ENCODE data around the gene PPP2R3A.

The PPP2R3A gene

DNA sequence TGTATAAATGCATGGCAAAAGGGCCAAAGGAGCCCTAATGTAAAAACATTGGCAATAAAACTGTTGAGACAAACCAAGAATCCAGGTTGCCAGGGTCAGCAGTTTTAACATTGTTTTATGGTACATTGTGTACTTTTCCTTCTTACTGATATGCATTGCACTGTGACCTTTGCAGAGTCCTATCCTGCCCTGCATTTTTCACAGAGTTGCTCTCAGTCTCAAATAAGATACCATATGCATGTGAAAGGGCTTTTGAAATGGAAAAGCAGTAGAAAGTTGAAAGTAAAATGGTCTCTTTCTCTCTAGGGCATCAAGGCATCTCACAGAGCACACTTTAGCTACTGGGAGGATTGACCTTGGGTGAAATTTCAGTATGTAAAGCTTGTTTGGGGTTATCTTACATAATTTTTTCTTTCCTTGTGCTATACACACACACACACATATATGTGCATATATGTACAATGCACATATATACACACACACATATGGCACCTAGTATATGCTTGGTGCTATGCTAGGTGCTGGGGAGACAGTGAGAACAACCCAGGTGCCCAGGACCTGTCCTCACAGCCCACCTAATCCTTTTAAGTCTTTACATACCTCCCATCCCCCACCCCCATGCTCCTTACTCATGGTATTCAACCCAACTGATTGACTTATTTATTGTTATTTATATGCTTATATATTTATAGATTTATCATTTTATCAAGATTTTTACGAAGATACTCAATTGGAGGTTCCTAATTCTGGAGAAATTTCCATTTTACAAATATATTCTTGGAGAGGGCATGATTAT lies 1.2 kb upstream of the PPP2R3A start:
- no peaks in the 10 kb centered on the region for H3K36me3 Mint-ChIP-seq
- no peaks in the 10 kb centered on the region for H3K4me1 Mint-ChIP-seq
- no peak for ATAC-seq
- peak overlapping the region; percentile 77 for H3K4me3 Mint-ChIP-seq
- H3K9me3 Mint-ChIP-seq = peaks cover 20% of the 10 kb centered on the region
- peaks cover 36% of the 10 kb centered on the region for H3K27me3 Mint-ChIP-seq
- H3K27ac Mint-ChIP-seq = no peak overlapping the region

DNA sequence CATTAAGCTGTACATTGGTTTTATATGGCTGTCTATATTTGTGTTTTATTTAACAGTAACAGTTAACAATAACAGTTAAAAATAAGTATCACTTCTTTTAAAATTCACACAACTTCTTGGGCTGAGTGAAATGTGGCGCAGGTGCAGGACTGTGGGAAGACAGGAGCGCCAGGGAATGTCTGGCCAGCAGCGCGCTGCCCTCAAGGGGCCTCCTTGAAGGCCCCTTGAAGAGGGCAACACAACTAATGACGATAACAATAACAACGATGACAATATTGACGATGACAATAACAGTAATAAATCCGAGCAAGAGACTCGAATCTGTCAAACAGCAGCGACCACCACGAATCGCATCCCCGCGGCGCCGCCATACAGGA lies 411 bp upstream of the PPP2R3A start:
- Mint-ChIP-seq H3K4me1 (no peaks in the 10 kb centered on the region), H3K36me3 (no peaks in the 10 kb centered on the region), H3K27ac (peak overlapping the region; percentile 24), H3K4me3 (peak overlapping the region; percentile 77), H3K9me3 (peaks cover 19% of the 10 kb centered on the region), H3K27me3 (peaks cover 44% of the 10 kb centered on the region)
- ATAC-seq = no peak

DNA sequence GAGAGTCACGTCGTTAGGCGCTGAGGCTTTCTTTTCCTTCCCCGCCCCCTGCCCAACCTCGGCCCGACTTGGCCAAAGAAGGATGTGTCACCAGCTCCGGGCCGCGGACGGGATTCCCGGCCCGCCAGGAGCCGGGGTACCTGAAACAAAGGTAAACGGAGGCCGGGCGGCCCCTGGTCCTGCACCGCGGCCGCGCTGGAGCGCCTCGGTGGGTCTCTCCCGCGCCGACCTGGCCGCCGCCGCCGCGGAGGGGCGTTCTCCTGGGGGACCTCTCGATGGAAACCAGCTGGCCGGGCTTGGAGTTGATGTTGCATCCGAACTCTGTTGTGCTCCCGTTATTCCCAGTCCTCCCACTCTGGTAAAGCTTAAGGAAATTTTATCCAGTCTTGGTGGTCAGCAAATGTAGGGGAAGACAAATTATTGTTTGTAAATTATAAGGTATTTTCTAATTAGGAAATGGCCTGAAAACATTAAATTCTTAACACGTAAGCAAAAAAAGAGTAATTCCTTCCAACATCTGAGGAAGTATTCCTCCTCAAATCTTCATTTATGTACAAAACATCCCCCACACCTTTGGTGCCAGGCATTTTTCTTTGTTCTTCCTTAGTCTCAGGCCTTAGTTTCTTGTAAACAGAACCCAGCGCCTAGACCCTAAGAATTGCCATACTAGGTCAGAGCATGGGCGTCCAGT lies 888 bp downstream of the PPP2R3A start:
- H3K27me3 Mint-ChIP-seq = peaks cover 47% of the 10 kb centered on the region
- ATAC-seq = no peak
- H3K9me3 Mint-ChIP-seq = peaks cover 10% of the 10 kb centered on the region
- H3K4me1 Mint-ChIP-seq = no peaks in the 10 kb centered on the region
- no peaks in the 10 kb centered on the region for H3K36me3 Mint-ChIP-seq
- H3K4me3 Mint-ChIP-seq = peak overlapping the region; percentile 77
- H3K27ac Mint-ChIP-seq = no peak overlapping the region

DNA sequence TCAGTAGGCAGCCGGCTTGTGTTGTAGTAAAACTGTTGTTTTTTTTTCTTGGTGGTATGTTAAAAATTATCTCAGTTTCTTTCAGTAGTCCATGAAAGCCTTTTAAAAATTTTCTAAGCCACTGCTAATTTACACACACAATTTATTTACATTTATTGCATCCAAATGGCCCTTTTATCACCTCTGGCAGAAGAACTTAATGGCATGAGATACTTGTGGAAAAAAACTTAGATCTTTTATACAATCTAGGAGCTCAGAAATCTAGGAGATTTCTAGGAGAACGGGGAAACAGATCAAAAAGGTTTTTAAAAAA lies 1.4 kb downstream of the PPP2R3A start:
- H3K4me1 Mint-ChIP-seq = no peaks in the 10 kb centered on the region
- ATAC-seq = no peak
- H3K4me3 Mint-ChIP-seq = peak overlapping the region; percentile 77
- H3K27me3 Mint-ChIP-seq = peaks cover 47% of the 10 kb centered on the region
- H3K27ac Mint-ChIP-seq = no peak overlapping the region
- no peaks in the 10 kb centered on the region for H3K36me3 Mint-ChIP-seq
- peaks cover 8% of the 10 kb centered on the region for H3K9me3 Mint-ChIP-seq

DNA sequence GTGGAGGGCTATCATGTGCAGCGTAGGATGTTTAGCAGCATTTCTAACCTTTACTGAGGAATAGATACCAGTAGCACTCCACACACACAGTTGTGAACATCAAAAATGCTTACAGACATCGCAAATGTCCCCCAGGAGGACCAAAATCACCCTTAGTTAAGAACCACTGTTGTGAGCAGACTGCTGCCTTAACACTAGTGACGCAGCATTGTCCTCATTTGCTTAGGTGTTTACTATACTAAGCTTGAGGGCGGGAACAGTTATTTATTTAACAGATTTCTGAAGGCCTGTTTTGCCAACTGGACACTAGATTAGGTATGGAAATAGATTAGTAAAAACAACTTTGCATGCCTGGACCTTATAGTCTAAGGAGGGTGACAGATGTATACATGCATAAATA lies 2.3 kb downstream of the PPP2R3A start:
- Mint-ChIP-seq H3K9me3 (peaks cover 2% of the 10 kb centered on the region), H3K27me3 (peaks cover 47% of the 10 kb centered on the region), H3K27ac (no peak overlapping the region), H3K4me1 (no peaks in the 10 kb centered on the region), H3K4me3 (no peak overlapping the region), H3K36me3 (no peaks in the 10 kb centered on the region)
- ATAC-seq = no peak

DNA sequence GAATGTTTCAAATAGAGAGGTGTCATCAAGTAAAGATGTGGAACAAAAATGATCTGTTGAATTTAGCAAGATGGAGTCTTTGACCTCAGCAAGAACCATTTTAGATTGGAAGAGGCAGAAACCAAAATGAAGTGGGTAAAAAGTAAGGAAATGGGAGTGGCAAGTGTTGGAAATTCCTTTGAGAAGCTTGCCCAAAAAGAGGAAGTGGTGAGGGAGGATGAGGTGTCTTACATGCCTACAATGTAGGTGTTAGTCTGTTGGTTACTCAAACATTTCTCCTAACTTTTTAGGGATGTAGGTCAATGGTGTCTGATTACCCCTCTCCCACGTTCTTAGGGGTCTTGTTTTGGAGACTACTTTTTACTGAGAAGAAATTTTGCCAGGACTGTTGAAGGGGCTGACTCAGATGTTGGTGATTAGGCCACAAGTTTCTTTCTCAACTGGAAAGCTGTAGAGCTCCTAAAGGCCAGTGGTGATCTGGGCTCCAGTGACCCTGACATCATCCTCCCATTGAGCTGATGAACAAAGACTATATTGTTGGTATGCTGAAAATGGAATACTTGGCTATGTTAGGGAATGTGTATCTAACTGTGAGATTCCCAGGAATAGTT lies 5.1 kb downstream of the PPP2R3A start:
- H3K4me3 Mint-ChIP-seq = no peak overlapping the region
- H3K9me3 Mint-ChIP-seq = no peaks in the 10 kb centered on the region

DNA sequence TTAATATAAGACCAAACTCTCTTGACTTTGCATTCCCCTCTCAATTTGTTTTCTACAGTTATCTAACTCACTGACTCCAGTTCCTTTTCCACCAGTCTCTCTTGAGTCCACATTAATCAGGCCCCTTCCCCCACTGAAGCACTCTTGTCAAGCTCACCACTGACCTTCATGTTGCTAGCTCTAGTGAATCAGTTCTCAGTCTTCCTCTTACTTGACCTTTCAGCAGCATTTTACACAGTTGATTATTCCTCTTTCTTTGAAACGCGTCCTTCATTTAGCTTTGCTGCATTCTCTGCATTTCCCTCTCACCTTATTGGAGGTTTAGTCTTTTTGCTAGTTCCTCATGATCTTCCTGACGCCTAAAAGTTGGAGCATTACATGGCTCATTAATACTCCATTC lies 8.3 kb downstream of the PPP2R3A start:
- Mint-ChIP-seq H3K27me3 (peaks cover 22% of the 10 kb centered on the region), H3K9me3 (no peaks in the 10 kb centered on the region), H3K4me1 (no peaks in the 10 kb centered on the region), H3K36me3 (no peaks in the 10 kb centered on the region), H3K27ac (no peak overlapping the region), H3K4me3 (no peak overlapping the region)
- no peak for ATAC-seq

More for the DNA sequence above, 5.1 kb downstream of the PPP2R3A start:
- Mint-ChIP-seq H3K4me1 (no peaks in the 10 kb centered on the region), H3K36me3 (no peaks in the 10 kb centered on the region), H3K27ac (no peak overlapping the region), H3K27me3 (peaks cover 45% of the 10 kb centered on the region)
- ATAC-seq = no peak

DNA sequence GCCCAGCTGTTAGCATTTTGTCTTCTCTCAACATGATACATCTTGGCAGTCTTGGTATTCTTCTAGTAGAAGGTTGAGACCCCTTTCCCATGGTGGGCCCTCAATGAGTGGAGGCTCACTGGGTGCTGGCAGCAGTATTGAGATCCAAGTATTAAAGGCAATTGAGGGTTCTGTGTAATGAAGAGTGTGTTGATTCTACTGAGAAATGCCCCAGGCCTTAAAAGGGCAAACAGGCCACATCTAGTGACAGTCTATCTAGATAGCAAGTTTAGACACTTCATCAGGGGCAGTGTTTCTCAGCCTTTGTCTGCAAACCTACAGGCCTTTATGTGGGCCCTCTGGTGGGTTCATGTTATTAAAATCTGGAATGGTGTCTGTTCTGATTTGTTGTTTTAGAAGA lies 9.5 kb downstream of the PPP2R3A start:
- H3K4me1 Mint-ChIP-seq = no peaks in the 10 kb centered on the region
- no peaks in the 10 kb centered on the region for H3K9me3 Mint-ChIP-seq
- ATAC-seq = no peak
- no peak overlapping the region for H3K27ac Mint-ChIP-seq
- H3K36me3 Mint-ChIP-seq = no peaks in the 10 kb centered on the region
- H3K4me3 Mint-ChIP-seq = no peak overlapping the region
- H3K27me3 Mint-ChIP-seq = peaks cover 9% of the 10 kb centered on the region

DNA sequence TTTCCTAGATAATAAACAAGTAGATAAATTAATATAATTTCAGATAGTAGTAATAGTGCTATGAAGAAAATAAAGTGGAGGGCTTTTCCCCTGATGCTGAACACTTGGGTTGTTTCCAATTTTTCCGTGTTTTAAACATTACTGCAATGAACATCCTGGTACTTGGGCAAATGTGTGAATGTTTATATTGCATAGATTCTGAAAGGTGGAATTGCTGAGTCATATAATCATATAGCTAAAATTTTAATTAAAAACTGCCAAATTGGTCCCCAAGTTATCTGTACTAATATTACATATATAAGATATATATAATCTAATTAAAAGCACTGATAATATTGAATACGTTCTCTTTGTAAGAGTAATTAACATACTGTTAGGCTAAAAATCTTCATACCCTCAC lies 10.0 kb downstream of the PPP2R3A start:
- H3K9me3 Mint-ChIP-seq = no peaks in the 10 kb centered on the region
- H3K4me1 Mint-ChIP-seq = no peaks in the 10 kb centered on the region
- ATAC-seq = no peak
- peaks cover 6% of the 10 kb centered on the region for H3K27me3 Mint-ChIP-seq
- H3K36me3 Mint-ChIP-seq = no peaks in the 10 kb centered on the region
- no peak overlapping the region for H3K27ac Mint-ChIP-seq
- H3K4me3 Mint-ChIP-seq = no peak overlapping the region

- H3K27me3 Mint-ChIP-seq = peaks cover 11% of the 10 kb centered on the region
- no peak for ATAC-seq
- H3K36me3 Mint-ChIP-seq = no peaks in the 10 kb centered on the region
- no peak overlapping the region for H3K4me3 Mint-ChIP-seq
- H3K27ac Mint-ChIP-seq = no peak overlapping the region
- H3K4me1 Mint-ChIP-seq = no peaks in the 10 kb centered on the region
- no peaks in the 10 kb centered on the region for H3K9me3 Mint-ChIP-seq
Observed at GRCh38 chr3:135980343-135980742, 14.8 kb downstream of the PPP2R3A start.

- Mint-ChIP-seq H3K27ac (no peak overlapping the region), H3K4me3 (no peak overlapping the region), H3K4me1 (no peaks in the 10 kb centered on the region), H3K36me3 (no peaks in the 10 kb centered on the region), H3K27me3 (peaks cover 11% of the 10 kb centered on the region), H3K9me3 (no peaks in the 10 kb centered on the region)
- ATAC-seq = no peak
Observed at GRCh38 chr3:135981701-135982403, 16.3 kb downstream of the PPP2R3A start.

- H3K27ac Mint-ChIP-seq = no peak overlapping the region
- no peaks in the 10 kb centered on the region for H3K36me3 Mint-ChIP-seq
- H3K9me3 Mint-ChIP-seq = no peaks in the 10 kb centered on the region
- no peak for ATAC-seq
- H3K4me3 Mint-ChIP-seq = no peak overlapping the region
- no peaks in the 10 kb centered on the region for H3K4me1 Mint-ChIP-seq
- peaks cover 11% of the 10 kb centered on the region for H3K27me3 Mint-ChIP-seq
Observed at GRCh38 chr3:135982404-135982761, 16.9 kb downstream of the PPP2R3A start.

DNA sequence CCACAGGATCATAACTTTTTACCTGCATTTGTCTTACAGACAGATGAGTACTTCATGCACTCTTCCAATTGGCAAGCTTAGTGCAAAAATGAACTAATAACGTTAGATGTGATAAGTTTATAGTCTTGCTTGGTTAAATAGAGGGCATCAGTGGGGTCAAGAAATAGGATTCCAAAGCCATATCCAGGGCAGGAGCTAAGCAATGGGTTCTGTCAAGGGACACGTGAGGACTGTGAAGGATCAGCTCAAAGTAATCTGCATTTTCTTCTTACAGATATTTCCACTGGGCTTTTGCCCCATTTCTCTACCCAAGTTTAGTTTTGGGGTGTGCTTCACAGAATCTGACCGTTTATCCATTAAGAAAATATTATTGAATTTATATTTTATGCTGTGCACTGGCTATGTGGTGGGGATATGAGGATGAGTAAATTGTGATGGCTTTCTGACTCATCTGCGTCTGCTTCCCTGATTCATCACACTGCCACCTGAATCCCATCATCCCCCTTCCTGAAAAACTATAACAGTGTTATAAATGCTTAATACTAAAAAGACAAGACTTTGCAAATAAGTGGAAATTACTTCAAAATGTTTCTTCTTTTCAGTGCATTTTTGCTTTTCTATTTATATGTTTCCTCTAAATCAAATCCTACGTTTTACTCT lies 17.5 kb downstream of the PPP2R3A start:
- no peak overlapping the region for H3K4me3 Mint-ChIP-seq
- H3K36me3 Mint-ChIP-seq = no peaks in the 10 kb centered on the region
- ATAC-seq = no peak
- H3K27me3 Mint-ChIP-seq = peaks cover 11% of the 10 kb centered on the region
- H3K9me3 Mint-ChIP-seq = no peaks in the 10 kb centered on the region
- H3K27ac Mint-ChIP-seq = no peak overlapping the region
- no peaks in the 10 kb centered on the region for H3K4me1 Mint-ChIP-seq

DNA sequence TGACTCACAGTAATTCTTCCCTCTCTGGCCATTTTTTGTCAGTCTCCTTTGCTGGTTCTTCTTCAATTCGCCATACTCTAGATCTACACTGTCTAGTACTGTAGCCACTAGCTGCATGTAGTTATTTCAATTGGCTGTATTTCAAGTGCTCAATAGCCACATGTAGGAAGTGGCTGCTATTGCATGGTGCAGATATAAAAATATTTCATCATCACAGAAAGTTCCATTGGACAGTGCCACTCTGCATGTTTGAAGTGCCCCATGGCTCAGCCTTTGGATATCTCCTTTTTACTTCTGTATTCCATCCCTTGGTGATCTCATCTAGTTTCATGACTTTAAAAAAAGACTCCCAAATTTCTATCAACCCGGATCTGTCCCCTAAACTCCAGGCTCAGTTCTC lies 22.1 kb downstream of the PPP2R3A start:
- peaks cover 7% of the 10 kb centered on the region for H3K27me3 Mint-ChIP-seq
- H3K36me3 Mint-ChIP-seq = no peaks in the 10 kb centered on the region
- H3K9me3 Mint-ChIP-seq = no peaks in the 10 kb centered on the region
- H3K27ac Mint-ChIP-seq = no peak overlapping the region
- H3K4me3 Mint-ChIP-seq = no peak overlapping the region
- no peak for ATAC-seq
- no peaks in the 10 kb centered on the region for H3K4me1 Mint-ChIP-seq

- Mint-ChIP-seq H3K27ac (no peak overlapping the region), H3K36me3 (no peaks in the 10 kb centered on the region), H3K4me3 (no peak overlapping the region), H3K27me3 (peaks cover 7% of the 10 kb centered on the region), H3K9me3 (no peaks in the 10 kb centered on the region), H3K4me1 (no peaks in the 10 kb centered on the region)
- ATAC-seq = no peak
Observed at GRCh38 chr3:135989242-135989641, 23.7 kb downstream of the PPP2R3A start.

All from stimulated activated memory B cell treated with anti-CD40 and anti-IgM and Interleukin-4, amounts not matched to agents 10 μg/mL and 1 μg/mL and 100 μg/mL, for 72 hours (primary cell).